Panc1 (cell line): ENCODE data around the gene GPBAR1. TPM values are rescaled to one million over a fixed set of nuclear protein-coding genes. Genes with fewer than 3 reads are reported as not detected.

Experiments
- ATAC-seq: fragments of 200-7000 bp; cut with Tn5 transposase; 2 replicates; pipeline ENCODE4 v1.9.1; 2020; ENCODE audit warnings: mild to moderate bottlenecking, moderate library complexity
- BruUV-seq: library from RNA; stranded (reverse); fragments of 400-500 nt; replicated peaks from 2 replicates; lab custom pipeline; 2021; lab: Mats Ljungman, UMichigan
- CTCF ChIA-PET: fragments of 300-600 bp; sonication (Branson Sonifier 250); formaldehyde crosslinking; loops from one replicate; lab custom pipeline; 2022; ENCODE audit warnings: antibody characterized with exemption; lab: Charles Lee
- POLR2A ChIA-PET: fragments of 300-600 bp; sonication (Branson Sonifier 250); formaldehyde crosslinking; loops from one replicate; lab custom pipeline; 2022; ENCODE audit warnings: antibody characterized with exemption; lab: Charles Lee
- DNase-seq: peaks from one replicate; pipeline ENCODE4 v3.0.0-alpha.2; 2010; ENCODE audit warnings: low read depth, low spot score
- H3K27ac ChIP-seq: 2 replicates; pipeline ENCODE4 v1.5.1; 2011; ENCODE audit warnings: mild to moderate bottlenecking, low read length, inconsistent platforms
- H3K27me3 ChIP-seq: fragments of 200-500 bp; sonication (Bioruptor generic); 2 replicates; pipeline ENCODE4 v1.6.0; 2014; ENCODE audit warnings: low read length, inconsistent platforms; ENCODE audit not compliant: control insufficient read depth, insufficient read depth
- H3K36me3 ChIP-seq: fragments of 200-500 bp; sonication (Bioruptor generic); 2 replicates; pipeline ENCODE4 v1.5.1; 2014; ENCODE audit warnings: inconsistent platforms, mild to moderate bottlenecking, low read length, moderate library complexity; ENCODE audit not compliant: control insufficient read depth, insufficient read depth
- H3K4me1 ChIP-seq: 2 replicates; pipeline ENCODE4 v1.5.1; 2011; ENCODE audit warnings: inconsistent platforms, mild to moderate bottlenecking, low read length, moderate library complexity; ENCODE audit not compliant: control insufficient read depth, insufficient read depth
- H3K4me3 ChIP-seq, 2 experiments: 2 replicates each; pipeline ENCODE4 v1.5.1; 2011 to 2012; ENCODE audit warnings: low read depth in 2 of 2, low read length in 2 of 2, mild to moderate bottlenecking in 2 of 2, inconsistent platforms in 1 of 2, moderate library complexity in 1 of 2
- H3K9me3 ChIP-seq: fragments of 200-500 bp; sonication (Bioruptor generic); 2 replicates; pipeline ENCODE4 v1.5.1; 2014; ENCODE audit warnings: low read depth, mild to moderate bottlenecking, inconsistent platforms, low read length, moderate library complexity; ENCODE audit not compliant: control insufficient read depth, insufficient read depth
- CTCF ChIP-seq: fragments of 450-650 bp; IDR thresholded peaks from 2 replicates; pipeline ENCODE4 v1.5.1; 2017; ENCODE audit warnings: mild to moderate bottlenecking
- POLR2AphosphoS5 ChIP-seq: IDR thresholded peaks from 2 replicates; pipeline ENCODE4 v1.6.1; 2012; ENCODE audit warnings: mild to moderate bottlenecking, low read depth, low read length, moderate library complexity
- REST ChIP-seq, 2 experiments: IDR thresholded peaks; 2 replicates each; pipeline ENCODE4 v1.6.1; 2011 to 2012; ENCODE audit warnings: low read depth in 2 of 2, control low read depth in 1 of 2, low read length in 1 of 2, mild to moderate bottlenecking in 1 of 2, moderate library complexity in 1 of 2; ENCODE audit not compliant: insufficient read depth in 1 of 2
- SIN3A ChIP-seq: IDR thresholded peaks from 2 replicates; pipeline ENCODE4 v1.6.1; 2012; ENCODE audit warnings: low read depth, mild to moderate bottlenecking, low read length, moderate library complexity, borderline replicate concordance; ENCODE audit not compliant: insufficient read depth
- TCF7L2 ChIP-seq: IDR thresholded peaks from 2 replicates; pipeline ENCODE4 v1.6.1; 2011; ENCODE audit warnings: mild to moderate bottlenecking, low read depth, low read length, inconsistent platforms
- in situ Hi-C: cut with HindIII; loops from 2 replicates; pipeline ENCODE4 v1.10.0; 2016; ENCODE audit warnings: low sequenced_read_pairs, low pct_unique_long_range_greater_than_20kb
- intact Hi-C: fragments of 100-400 bp; cut with micrococcal nuclease; formaldehyde crosslinking; loops from one replicate; pipeline ENCODE4 v1.10.0; 2022; ENCODE audit not compliant: unreplicated experiment
- total RNA-seq: library from RNA; stranded (reverse); gene quantifications from one replicate; pipeline ENCODE4 v1.2.1, GENCODE V29; 2021; ENCODE audit not compliant: unreplicated experiment

GPBAR1 gene
- total RNA-seq, 1 experiment from 2014 or later, result 0.18 TPM

- in situ Hi-C loops (no loop called here), intact Hi-C loops (no loop called here)
- CTCF ChIA-PET, result interaction anchor here (0.7 kb wide), 1 partner anchor 63 kb away, joined by 4 read pairs; the partner anchor contains the start of gene CXCR1
- DNase-seq, result no peak
- no peak overlapping the region for H3K27ac ChIP-seq
- no TSS peak for BruUV-seq
- POLR2A ChIA-PET, result no interaction called here
- peaks cover 35% of the 10 kb centered on the region for H3K36me3 ChIP-seq
- H3K4me1 ChIP-seq, result no peaks in the 10 kb centered on the region
- no peaks in the 10 kb centered on the region for H3K27me3 ChIP-seq
- TF ChIP-seq SIN3A (no peak), CTCF (no peak), POLR2AphosphoS5 (no peak), TCF7L2 (no peak), REST (IDR thresholded peaks at IDR 0.05; ENCODE audit: insufficient read depth in 1 of 2, low read depth in 2 of 2, low read length in 1 of 2) (no peak)
- 0 out of 2 replicates have a peak, but pooled peaks have one; percentile 47 for ATAC-seq
- H3K4me3 ChIP-seq, result no peak overlapping the region
- no peaks in the 10 kb centered on the region for H3K9me3 ChIP-seq
These were observed 31.6 kb upstream of the GPBAR1 start for GRCh38 chr2:218229239-218229638.

- Histone ChIP-seq H3K4me1 (no peaks in the 10 kb centered on the region), H3K27me3 (no peaks in the 10 kb centered on the region), H3K27ac (no peak overlapping the region), H3K36me3 (peaks cover 37% of the 10 kb centered on the region), H3K9me3 (no peaks in the 10 kb centered on the region), H3K4me3 (no peak overlapping the region)
- intact Hi-C loops, result no loop called here
- CTCF ChIA-PET, result interaction anchor here (0.7 kb wide), 1 partner anchor 63 kb away, joined by 4 read pairs; the partner anchor contains the start of gene CXCR1
- no peak for DNase-seq
- no TSS peak for BruUV-seq
- no peak for TF ChIP-seq POLR2AphosphoS5
- TF ChIP-seq REST (IDR thresholded peaks at IDR 0.05; ENCODE audit: insufficient read depth in 1 of 2, low read depth in 2 of 2, low read length in 1 of 2), result no peak
- no peak for TF ChIP-seq TCF7L2
- no peak for TF ChIP-seq CTCF
- no peak for TF ChIP-seq SIN3A
- POLR2A ChIA-PET, result interaction anchor here (1.4 kb wide), 1 partner anchor 13 kb away, joined by 5 read pairs; no protein-coding TSS in a partner anchor
- in situ Hi-C loops, result no loop called here
- no peak for ATAC-seq
These were observed 31.0 kb upstream of the GPBAR1 start for GRCh38 chr2:218229851-218230250.
